ENCODE results near the gene SLC37A2.

The SLC37A2 gene

DNA sequence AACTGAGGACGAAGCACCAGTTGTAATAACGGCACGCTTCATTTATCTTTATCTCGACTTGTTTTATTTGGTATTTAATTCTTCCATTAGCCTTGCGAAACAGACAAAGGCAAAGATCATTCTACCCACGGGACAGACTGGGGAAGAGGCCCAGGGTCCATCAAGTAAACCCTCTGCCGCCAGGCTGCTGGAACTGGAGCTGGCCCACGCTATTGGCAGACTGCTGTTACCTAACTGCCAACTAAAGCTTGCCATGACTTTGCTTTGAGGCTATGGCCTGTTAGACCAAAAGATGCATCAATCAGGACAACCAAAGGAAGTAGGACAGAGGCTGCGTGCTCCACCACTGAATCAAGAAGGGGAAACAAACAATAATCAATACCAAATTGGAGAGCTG is 49.1 kb downstream of the SLC37A2 start:
- FAIRE-seq = no peak

DNA sequence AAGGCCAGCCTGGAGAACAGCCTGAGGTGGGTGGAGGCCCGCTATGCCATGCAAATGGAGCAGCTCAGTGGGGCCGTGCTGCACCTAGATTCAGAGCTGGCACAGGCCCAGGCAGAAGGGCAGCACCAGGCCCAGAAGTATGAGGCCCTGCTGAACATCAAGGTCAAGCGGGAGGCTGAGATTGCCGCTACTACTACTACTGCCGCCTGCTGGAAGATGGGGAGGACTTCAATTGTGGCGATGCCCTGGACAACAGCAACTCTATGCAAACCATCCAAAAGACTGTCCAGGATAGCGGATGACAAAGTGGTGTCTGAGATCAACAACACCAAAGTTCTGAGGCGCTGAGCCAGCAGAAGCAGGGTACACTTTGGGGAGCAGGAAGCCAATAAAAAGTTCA is 51.4 kb downstream of the SLC37A2 start:
- FAIRE-seq = no peak

DNA sequence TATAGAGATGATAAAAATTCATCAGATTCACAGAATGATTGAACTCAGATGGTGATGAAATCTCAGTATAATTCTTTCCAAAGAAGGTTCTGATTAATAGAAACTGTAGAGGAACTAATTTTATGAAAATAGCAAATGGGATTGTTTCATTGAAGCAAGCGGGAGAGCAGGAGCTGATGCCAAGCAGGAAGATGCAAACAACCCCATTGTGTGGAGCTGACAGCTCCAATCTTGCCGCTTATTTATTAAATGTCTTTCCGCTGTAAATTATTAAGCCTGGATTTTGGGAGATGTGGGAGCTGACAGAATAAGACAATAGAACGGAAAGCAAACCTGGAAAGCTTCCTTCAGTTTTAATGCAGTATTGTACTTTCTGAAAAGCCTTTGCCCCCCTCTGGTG is 54.3 kb downstream of the SLC37A2 start:
- FAIRE-seq = no peak

DNA sequence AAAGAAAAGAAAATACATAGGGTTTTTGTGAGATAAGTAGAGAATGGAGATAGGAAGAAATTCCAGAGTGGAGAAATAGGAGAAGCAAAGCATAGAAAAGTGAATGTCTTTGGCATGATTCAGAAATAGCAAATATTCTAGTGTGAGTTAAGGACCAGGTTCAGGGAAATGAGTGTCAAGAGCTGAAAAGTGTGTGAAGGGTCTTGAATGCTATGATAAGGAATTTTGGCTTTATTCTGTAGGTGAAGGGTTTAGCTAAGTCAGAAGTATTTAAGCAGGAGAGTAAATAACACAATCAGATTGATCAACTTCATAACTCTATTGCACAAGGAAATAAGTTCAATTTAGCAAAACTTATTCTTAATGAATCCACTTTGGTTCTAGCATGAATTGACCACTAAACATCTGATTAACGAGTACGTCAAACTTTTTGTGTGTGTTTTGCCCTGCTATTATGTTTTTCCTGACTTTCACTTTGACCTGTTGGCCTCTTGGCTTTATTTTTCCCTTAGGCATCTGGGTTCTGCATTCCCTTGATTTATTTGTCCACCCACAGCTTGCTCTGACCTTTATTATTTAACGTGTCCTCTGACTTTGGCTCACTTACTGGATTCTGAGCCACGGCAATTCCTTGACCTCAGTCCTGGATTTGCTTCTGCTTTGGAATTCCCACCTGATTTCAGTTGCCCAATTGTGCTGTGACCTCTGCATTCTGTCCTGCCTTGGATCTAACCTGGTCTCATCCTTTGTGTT is 60.3 kb downstream of the SLC37A2 start:
- no peak for FAIRE-seq

DNA sequence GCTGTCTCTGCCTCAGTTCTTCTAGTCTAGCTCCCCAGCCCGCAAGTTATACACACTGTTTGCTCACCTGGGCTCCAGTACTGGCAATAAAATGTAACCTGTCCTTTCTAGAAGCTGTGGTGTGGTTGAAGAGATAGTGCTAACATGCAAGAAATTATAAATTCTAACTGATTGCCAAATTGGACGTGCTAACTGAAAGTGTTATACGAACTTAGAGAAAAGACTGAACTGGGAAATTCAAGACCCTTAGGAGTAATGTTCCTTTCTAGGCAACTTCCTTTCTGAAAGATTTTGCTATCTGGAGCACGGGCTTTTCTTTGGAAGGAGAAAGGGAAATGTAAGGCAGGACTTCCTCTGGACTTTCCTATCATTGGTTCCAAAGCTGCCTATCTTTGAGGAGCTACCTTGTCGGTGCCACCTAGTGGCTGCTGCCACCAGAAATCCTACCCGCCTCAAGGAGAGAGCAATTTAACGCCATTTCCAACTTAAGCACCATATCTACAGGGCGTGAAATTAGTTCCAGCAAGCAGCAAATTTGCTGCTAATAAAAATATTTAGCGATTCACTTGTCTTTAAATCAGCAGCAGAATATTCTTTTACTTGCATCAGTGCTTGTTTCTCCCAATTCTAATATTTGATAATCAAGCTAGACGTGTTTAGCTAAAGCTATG is 61.0 kb downstream of the SLC37A2 start:
- no peak for FAIRE-seq

DNA sequence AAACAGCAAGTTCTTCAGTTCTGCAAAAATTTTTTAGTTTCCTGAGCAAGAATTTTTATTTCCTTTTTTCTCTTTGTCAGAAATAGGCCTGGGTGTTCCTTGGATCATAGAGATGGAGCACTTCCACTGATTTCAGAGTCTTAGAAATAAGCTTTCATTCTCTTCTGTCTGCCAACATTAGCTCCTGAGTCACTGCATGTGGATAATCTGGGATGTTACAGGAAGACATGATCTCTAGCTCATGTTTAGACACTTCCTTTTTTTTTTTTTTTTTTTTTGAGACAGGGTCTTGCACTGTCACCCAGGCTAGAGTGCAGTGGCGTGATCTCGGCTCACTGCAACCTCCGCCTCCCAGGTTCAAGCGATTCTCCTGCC is 61.5 kb downstream of the SLC37A2 start:
- no peak for FAIRE-seq

DNA sequence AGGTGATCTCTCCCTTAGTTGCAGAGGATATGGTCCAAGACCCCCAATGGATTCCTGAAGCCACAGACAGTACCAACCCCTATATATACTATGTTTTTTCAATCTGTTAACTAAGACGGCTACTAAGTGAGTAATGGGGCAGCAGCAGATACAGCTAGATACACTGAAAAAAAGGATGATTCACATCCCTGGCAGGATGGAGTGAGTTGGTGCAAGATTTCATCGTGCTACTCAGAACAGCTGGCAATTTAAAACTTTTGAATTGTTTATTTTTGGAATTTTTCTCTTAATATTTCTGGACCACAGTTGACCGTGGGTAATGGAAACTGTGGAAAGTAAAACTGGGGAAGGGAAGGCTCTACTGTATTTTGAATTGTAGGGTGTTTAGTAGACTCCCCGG is 65.3 kb downstream of the SLC37A2 start:
- FAIRE-seq = no peak

DNA sequence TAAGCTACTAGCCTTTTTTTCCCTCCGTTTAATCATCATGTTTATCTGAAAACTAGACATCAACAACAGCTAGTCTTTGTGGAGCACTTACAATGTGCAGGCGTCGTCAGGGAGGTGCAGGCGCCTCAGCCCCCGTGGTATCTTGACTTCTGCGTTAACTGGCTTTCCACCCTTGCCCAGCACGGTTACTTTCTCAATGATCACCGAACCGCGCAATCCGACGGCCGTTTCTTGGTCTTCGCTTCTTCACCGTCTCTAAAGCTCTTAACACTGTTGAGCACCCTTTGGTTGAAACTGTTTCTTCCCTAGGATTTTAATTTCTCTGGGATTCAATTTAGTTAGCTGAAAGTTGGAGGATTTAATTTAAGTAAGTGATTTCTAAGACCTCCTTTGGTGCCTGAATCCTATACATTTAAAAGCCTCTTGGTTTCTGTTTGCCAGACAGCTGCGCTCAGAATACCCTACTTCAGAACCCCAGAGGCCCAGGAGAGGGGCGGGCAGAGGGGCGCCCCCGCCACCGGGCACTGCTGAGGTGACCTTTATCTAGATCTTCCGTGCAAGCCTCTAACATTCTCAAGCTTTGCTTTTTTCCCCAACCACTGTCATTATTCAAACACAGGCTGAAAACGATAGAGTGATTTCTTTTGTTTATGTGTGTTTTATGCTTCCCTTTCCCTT is 66.3 kb downstream of the SLC37A2 start:
- FAIRE-seq = no peak

DNA sequence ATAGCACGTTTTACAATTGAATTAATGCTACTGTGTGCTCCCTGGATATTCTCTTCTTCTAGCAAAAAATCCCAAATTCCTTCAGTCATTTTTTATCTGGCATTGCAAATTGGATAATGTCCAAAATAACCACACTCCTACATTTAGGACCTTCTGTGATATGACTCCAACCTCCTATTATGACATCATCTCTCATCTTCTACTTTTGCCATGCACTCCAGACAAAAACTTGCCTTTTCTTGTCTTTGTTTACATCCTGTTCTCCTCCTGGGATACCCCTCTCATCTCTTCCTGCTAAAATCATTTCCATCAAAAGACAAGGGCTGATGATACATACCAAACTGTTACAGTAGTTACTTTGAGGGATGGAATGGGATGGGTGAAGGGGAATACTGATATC is 69.0 kb downstream of the SLC37A2 start:
- FAIRE-seq = no peak

DNA sequence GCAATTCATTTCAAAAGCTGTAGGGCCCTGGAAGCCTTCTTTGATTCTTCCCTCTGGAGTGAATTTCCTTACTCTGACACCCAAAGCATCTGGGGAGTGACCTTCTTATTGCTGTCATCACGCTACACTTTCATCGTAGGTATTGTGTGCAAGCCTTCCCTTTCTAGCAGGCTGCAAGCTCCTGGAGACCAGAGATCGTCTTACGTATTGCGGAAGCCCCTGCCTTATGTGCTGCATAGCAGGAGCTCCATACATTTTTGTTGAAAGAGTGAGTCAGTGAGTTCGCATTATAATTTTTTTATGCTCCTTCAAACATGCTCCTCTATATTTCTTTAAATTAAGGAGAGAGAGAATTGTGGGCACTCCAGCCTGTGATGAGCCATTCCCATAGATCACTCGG is 69.5 kb downstream of the SLC37A2 start:
- no peak for FAIRE-seq

DNA sequence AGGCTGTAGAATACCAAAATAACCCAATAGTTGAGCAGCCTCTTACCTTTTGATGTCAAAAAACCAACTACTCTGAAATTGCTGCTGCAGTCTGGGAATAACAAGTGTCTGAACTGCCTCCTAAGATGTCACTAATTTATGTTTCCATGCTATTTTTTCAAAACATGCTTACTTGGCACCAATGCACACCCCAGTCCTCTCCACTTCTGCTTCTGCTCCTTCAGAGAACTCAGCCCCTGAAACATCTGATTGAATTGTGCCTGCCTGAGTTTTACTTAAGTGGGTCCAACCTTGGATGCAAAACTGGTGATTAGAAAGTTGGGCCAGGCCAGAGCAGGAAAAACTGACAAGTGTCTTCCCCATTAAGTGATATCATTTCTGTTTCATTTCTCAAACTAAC is 72.9 kb downstream of the SLC37A2 start:
- no peak for FAIRE-seq

DNA sequence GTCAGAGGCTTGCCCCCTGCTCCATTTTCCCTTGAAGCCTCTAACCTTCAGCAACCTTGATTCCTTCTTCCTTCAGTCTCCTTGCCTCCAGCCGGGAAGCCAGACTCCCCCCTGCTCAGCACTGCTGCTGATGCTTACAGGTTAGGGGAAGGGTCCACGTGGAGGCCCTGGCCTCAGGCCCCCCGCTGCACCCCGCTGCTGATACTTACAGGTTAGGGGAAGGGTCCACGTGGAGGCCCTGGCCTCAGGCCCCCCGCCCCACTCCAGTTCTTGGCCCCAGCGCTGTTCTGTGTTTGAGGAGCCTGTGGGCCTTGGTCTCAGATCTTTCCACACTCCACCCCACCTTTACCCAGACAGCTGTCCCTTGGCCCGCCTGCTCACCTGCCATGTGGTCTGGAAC is 75.9 kb downstream of the SLC37A2 start:
- no peak for FAIRE-seq

DNA sequence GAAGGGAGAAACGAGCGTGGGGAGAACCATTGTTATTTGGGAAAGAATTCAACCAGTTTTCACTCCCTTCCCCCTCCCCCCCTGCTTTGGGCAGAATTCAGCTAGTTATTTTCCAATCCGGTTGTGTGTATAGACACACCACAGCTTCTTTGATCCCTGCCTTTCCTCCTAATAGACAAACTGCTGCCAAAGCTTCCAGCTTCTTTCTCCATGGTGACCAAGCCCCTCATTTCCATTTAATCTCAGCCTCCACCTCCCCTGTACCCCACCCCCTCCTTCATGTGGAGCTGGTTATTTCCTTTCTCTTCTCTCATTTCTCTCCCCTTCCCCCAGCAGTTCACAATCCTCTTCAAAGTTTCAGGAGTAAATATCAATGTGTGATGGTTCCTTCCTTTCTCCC is 76.7 kb downstream of the SLC37A2 start:
- no peak for FAIRE-seq
